Naive B cell (primary cell): ENCODE results near the gene MAP1LC3B. TPM values are rescaled to one million over a fixed set of nuclear protein-coding genes. Genes with fewer than 3 reads are reported as not detected.

Experiments
- ATAC-seq, 2 donors: fragments of 150-1000 bp; cut with Tn5 transposase; 2 replicates each; pipeline ENCODE4 v1.10.0; 2021; ENCODE audit warnings: low read depth in 2 of 2, mild to moderate bottlenecking in 2 of 2, moderate library complexity in 2 of 2
- DNase-seq: peaks from one replicate; pipeline ENCODE4 v3.0.0; 2022
- H3K27ac Mint-ChIP-seq, 6 donors: one replicate each; pipeline ENCODE4 v1.8.0; 2020 to 2022; ENCODE audit warnings: mild to moderate bottlenecking in 6 of 6, mixed read lengths in 6 of 6, moderate library complexity in 5 of 6, inconsistent platforms in 2 of 6
- H3K27me3 Mint-ChIP-seq, 3 donors: one replicate each; pipeline ENCODE4 v1.8.0; 2021 to 2022; ENCODE audit warnings: mixed read lengths in 3 of 3, mild to moderate bottlenecking in 1 of 3
- H3K36me3 Mint-ChIP-seq, 2 donors: one replicate each; pipeline ENCODE4 v1.8.0; 2020 to 2022; ENCODE audit warnings: mixed read lengths in 2 of 2, inconsistent platforms in 1 of 2, mild to moderate bottlenecking in 1 of 2
- H3K4me1 Mint-ChIP-seq, 3 donors: one replicate each; pipeline ENCODE4 v1.8.0; 2020 to 2022; ENCODE audit warnings: mixed read lengths in 3 of 3, inconsistent platforms in 1 of 3, mild to moderate bottlenecking in 1 of 3, moderate library complexity in 1 of 3
- H3K4me3 Mint-ChIP-seq, 8 donors: one replicate each; pipeline ENCODE4 v1.8.0; 2020 to 2022; ENCODE audit warnings: mild to moderate bottlenecking in 8 of 8, mixed read lengths in 8 of 8, moderate library complexity in 8 of 8, inconsistent platforms in 2 of 8
- H3K9me3 Mint-ChIP-seq, 7 donors: one replicate each; pipeline ENCODE4 v1.8.0; 2020 to 2022; ENCODE audit warnings: mixed read lengths in 7 of 7, mild to moderate bottlenecking in 5 of 7, inconsistent platforms in 2 of 7, moderate library complexity in 1 of 7
- polyA plus RNA-seq, 6 donors: library from polyadenylated mRNA; unstranded; fragments of 300-500 nt; fragmentation: Illumina TruSeq; gene quantifications; one replicate each; pipeline ENCODE4 v1.2.3, GENCODE V29; 2021; ENCODE audit warnings: low read depth in 6 of 6

The MAP1LC3B gene
- polyA plus RNA-seq, 6 donors from 2014 or later = 142 to 196 (median 164) TPM

GRCh38 chr16:87390641-87391323, 1.4 kb upstream of the MAP1LC3B start:
- peaks cover 52 to 65% (median 58%) of the 10 kb centered on the region in 3 donors for H3K4me1 Mint-ChIP-seq
- H3K9me3 Mint-ChIP-seq = peaks cover 0 to 3% (median 0%) of the 10 kb centered on the region in 7 donors
- H3K27ac Mint-ChIP-seq = peak overlapping the region; percentile 72 to 99 (median 94)

GRCh38 chr16:87391324-87391949, 699 bp upstream of the MAP1LC3B start:
- Mint-ChIP-seq H3K36me3 (no peaks in the 10 kb centered on the region), H3K27ac (peak overlapping the region; percentile 82 to 96 (median 94)), H3K9me3 (peaks cover 0 to 3% (median 0%) of the 10 kb centered on the region in 7 donors), H3K4me3 (peak overlapping the region; percentile 84 to 92 (median 88)), H3K27me3 (no peaks in the 10 kb centered on the region), H3K4me1 (peaks cover 49 to 62% (median 56%) of the 10 kb centered on the region in 3 donors)
- no peak for ATAC-seq
- DNase-seq = no peak

More at GRCh38 chr16:87390641-87391323, 1.4 kb upstream of the MAP1LC3B start:
- ATAC-seq (no peak), DNase-seq (no peak)
- Mint-ChIP-seq H3K27me3 (no peaks in the 10 kb centered on the region), H3K36me3 (no peaks in the 10 kb centered on the region), H3K4me3 (peak overlapping the region; percentile 84 to 92 (median 88))

GRCh38 chr16:87392821-87393679, 914 bp downstream of the MAP1LC3B start:
- ATAC-seq (no peak), DNase-seq (peak; percentile 38)
- Mint-ChIP-seq H3K9me3 (no peaks in the 10 kb centered on the region), H3K36me3 (no peaks in the 10 kb centered on the region), H3K4me3 (peak overlapping the region; percentile 84 to 96 (median 92)), H3K27me3 (no peaks in the 10 kb centered on the region), H3K4me1 (peaks cover 40 to 53% (median 48%) of the 10 kb centered on the region in 3 donors), H3K27ac (peak overlapping the region; percentile 57 to 96 (median 86))

GRCh38 chr16:87393680-87394055, 1.5 kb downstream of the MAP1LC3B start:
- H3K4me1 Mint-ChIP-seq = peaks cover 34 to 51% (median 42%) of the 10 kb centered on the region in 3 donors
- no peak for DNase-seq
- no peaks in the 10 kb centered on the region for H3K36me3 Mint-ChIP-seq
- H3K27me3 Mint-ChIP-seq = no peaks in the 10 kb centered on the region
- H3K27ac Mint-ChIP-seq = peak overlapping the region; percentile 57 to 96 (median 86)
- no peak for ATAC-seq
- H3K4me3 Mint-ChIP-seq = peak overlapping the region; percentile 84 to 96 (median 92)
- H3K9me3 Mint-ChIP-seq = no peaks in the 10 kb centered on the region

GRCh38 chr16:87395181-87395842, 3.2 kb downstream of the MAP1LC3B start:
- no peak for ATAC-seq
- Mint-ChIP-seq H3K27me3 (no peaks in the 10 kb centered on the region), H3K4me1 (peaks cover 34 to 43% (median 42%) of the 10 kb centered on the region in 3 donors), H3K36me3 (peaks cover 0 to 4% of the 10 kb centered on the region in 2 donors), H3K9me3 (no peaks in the 10 kb centered on the region), H3K27ac (peak overlapping the region in 2 of 6 donors; percentile 51 to 57), H3K4me3 (peak overlapping the region in 2 of 8 donors; percentile 40 to 52)
- DNase-seq = no peak

GRCh38 chr16:87404764-87405625, 12.9 kb downstream of the MAP1LC3B start:
- H3K27ac Mint-ChIP-seq = peak overlapping the region in 1 of 6 donors; percentile 71
- H3K4me3 Mint-ChIP-seq = no peak overlapping the region
- DNase-seq = no peak

GRCh38 chr16:87406495-87407088, 14.5 kb downstream of the MAP1LC3B start:
- DNase-seq (no peak), ATAC-seq (no peak)
- Mint-ChIP-seq H3K27ac (peak overlapping the region in 1 of 6 donors; percentile 2), H3K27me3 (no peaks in the 10 kb centered on the region), H3K4me1 (no peaks in the 10 kb centered on the region), H3K4me3 (no peak overlapping the region), H3K36me3 (peaks cover 7 to 10% of the 10 kb centered on the region in 2 donors), H3K9me3 (no peaks in the 10 kb centered on the region)

More at GRCh38 chr16:87404764-87405625, 12.9 kb downstream of the MAP1LC3B start:
- Mint-ChIP-seq H3K4me1 (no peaks in the 10 kb centered on the region), H3K36me3 (peaks cover 7 to 10% of the 10 kb centered on the region in 2 donors), H3K9me3 (no peaks in the 10 kb centered on the region), H3K27me3 (no peaks in the 10 kb centered on the region)
- no peak for ATAC-seq

- H3K36me3 Mint-ChIP-seq = peaks cover 5 to 7% of the 10 kb centered on the region in 2 donors
- DNase-seq (no peak), ATAC-seq (peak in 1 of 2 donors; percentile 37)
- H3K4me1 Mint-ChIP-seq = no peaks in the 10 kb centered on the region
- H3K4me3 Mint-ChIP-seq = no peak overlapping the region
- no peaks in the 10 kb centered on the region for H3K9me3 Mint-ChIP-seq
- no peaks in the 10 kb centered on the region for H3K27me3 Mint-ChIP-seq
- peak overlapping the region in 1 of 6 donors; percentile 56 for H3K27ac Mint-ChIP-seq
Measured at GRCh38 chr16:87407511-87408112, 15.5 kb downstream of the MAP1LC3B start.

GRCh38 chr16:87409153-87409552, 17.0 kb downstream of the MAP1LC3B start:
- Mint-ChIP-seq H3K27me3 (no peaks in the 10 kb centered on the region), H3K27ac (no peak overlapping the region), H3K4me3 (no peak overlapping the region), H3K36me3 (peaks cover 0 to 3% of the 10 kb centered on the region in 2 donors), H3K9me3 (no peaks in the 10 kb centered on the region), H3K4me1 (no peaks in the 10 kb centered on the region)
- no peak for ATAC-seq
- DNase-seq = no peak

GRCh38 chr16:87409781-87410180, 17.6 kb downstream of the MAP1LC3B start:
- Mint-ChIP-seq H3K4me3 (no peak overlapping the region), H3K27me3 (no peaks in the 10 kb centered on the region), H3K4me1 (no peaks in the 10 kb centered on the region), H3K9me3 (no peaks in the 10 kb centered on the region), H3K27ac (no peak overlapping the region), H3K36me3 (peaks cover 0 to 3% of the 10 kb centered on the region in 2 donors)
- ATAC-seq (no peak), DNase-seq (no peak)

- H3K36me3 Mint-ChIP-seq = peaks cover 0 to 3% of the 10 kb centered on the region in 2 donors
- H3K4me3 Mint-ChIP-seq = no peak overlapping the region
- ATAC-seq (no peak), DNase-seq (no peak)
- H3K9me3 Mint-ChIP-seq = no peaks in the 10 kb centered on the region
- H3K4me1 Mint-ChIP-seq = no peaks in the 10 kb centered on the region
- no peak overlapping the region for H3K27ac Mint-ChIP-seq
- H3K27me3 Mint-ChIP-seq = no peaks in the 10 kb centered on the region
Measured at GRCh38 chr16:87410530-87410929, 18.4 kb downstream of the MAP1LC3B start.

- Mint-ChIP-seq H3K4me3 (no peak overlapping the region), H3K36me3 (peaks cover 0 to 3% of the 10 kb centered on the region in 2 donors), H3K27me3 (no peaks in the 10 kb centered on the region), H3K4me1 (no peaks in the 10 kb centered on the region), H3K9me3 (no peaks in the 10 kb centered on the region), H3K27ac (no peak overlapping the region)
- no peak for DNase-seq
- no peak for ATAC-seq
Measured at GRCh38 chr16:87410968-87411367, 18.8 kb downstream of the MAP1LC3B start.
